ENCODE results near the gene CR2.

DNA sequence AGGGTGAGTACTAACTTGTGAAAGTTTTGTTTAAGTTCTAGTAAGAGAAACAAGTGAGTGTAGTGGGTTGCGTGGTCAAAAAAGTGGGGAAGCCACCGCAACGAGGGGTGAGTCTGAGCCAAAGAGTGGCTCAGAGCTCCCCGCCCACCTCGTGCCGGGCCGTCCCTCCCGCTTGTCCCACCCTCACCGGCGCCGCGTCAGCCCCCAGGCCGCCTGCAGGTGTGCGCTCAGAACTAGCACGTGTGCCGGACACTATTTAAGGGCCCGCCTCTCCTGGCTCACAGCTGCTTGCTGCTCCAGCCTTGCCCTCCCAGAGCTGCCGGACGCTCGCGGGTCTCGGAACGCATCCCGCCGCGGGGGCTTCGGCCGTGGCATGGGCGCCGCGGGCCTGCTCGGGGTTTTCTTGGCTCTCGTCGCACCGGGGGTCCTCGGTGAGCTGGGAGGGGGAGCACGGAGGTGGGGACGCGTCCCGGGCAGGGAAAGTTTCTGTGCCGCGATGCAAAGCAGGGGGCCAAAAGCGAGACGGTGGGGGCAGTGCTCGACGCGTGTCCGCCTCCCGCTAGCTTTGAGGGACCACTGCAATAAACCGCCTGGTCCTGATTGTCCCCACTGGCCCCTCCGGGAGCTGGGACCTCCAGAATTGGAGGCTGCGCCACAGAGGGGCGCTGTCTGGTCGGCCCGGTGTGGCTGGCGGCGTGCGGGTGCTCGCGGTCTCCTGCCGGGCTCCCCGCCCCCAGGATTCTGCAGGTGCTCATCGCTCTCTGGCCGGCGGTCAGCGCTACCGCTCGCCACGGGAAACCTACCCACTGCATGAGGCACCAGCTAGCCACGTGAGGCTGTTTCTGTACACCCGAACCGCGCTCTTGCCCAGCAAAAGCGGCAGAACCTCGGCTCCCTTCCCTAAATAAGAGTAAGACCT lies at the start of gene CR2:
- TF ChIP-seq POLR2AphosphoS5 (IDR thresholded peaks at IDR 0.05; ENCODE audit: low read depth, low read length) (no peak), SIN3A (IDR thresholded peaks at IDR 0.05; ENCODE audit: borderline replicate concordance, insufficient read depth, low read length) (no peak), TAF1 (IDR thresholded peaks at IDR 0.05; ENCODE audit: borderline replicate concordance, insufficient read depth, low read length) (no peak), REST (IDR thresholded peaks at IDR 0.05; ENCODE audit: insufficient read depth in 1 of 2, low read depth in 2 of 2, low read length in 2 of 2) (no peak), FOXP2 (optimal IDR thresholded peaks at IDR 0.05; ENCODE audit: borderline replicate concordance, extremely low read depth, extremely low read length, insufficient read depth) (no peak)

Measured in PFSK-1 (cell line).